Panc1 (cell line): Measurements from ENCODE around the gene CD79A. TPM values are rescaled to one million over a fixed set of nuclear protein-coding genes. Genes with fewer than 3 reads are reported as not detected.

ENCODE experiments used
- ATAC-seq: fragments of 200-7000 bp; cut with Tn5 transposase; 2 replicates; pipeline ENCODE4 v1.9.1; 2020; ENCODE audit warnings: mild to moderate bottlenecking, moderate library complexity
- BruUV-seq: library from RNA; stranded (reverse); fragments of 400-500 nt; replicated peaks from 2 replicates; lab custom pipeline; 2021; lab: Mats Ljungman, UMichigan
- CTCF ChIA-PET: fragments of 300-600 bp; sonication (Branson Sonifier 250); formaldehyde crosslinking; loops from one replicate; lab custom pipeline; 2022; ENCODE audit warnings: antibody characterized with exemption; lab: Charles Lee
- POLR2A ChIA-PET: fragments of 300-600 bp; sonication (Branson Sonifier 250); formaldehyde crosslinking; loops from one replicate; lab custom pipeline; 2022; ENCODE audit warnings: antibody characterized with exemption; lab: Charles Lee
- DNase-seq: peaks from one replicate; pipeline ENCODE4 v3.0.0-alpha.2; 2010; ENCODE audit warnings: low read depth, low spot score
- H3K27ac ChIP-seq: 2 replicates; pipeline ENCODE4 v1.5.1; 2011; ENCODE audit warnings: mild to moderate bottlenecking, low read length, inconsistent platforms
- H3K27me3 ChIP-seq: fragments of 200-500 bp; sonication (Bioruptor generic); 2 replicates; pipeline ENCODE4 v1.6.0; 2014; ENCODE audit warnings: low read length, inconsistent platforms; ENCODE audit not compliant: control insufficient read depth, insufficient read depth
- H3K36me3 ChIP-seq: fragments of 200-500 bp; sonication (Bioruptor generic); 2 replicates; pipeline ENCODE4 v1.5.1; 2014; ENCODE audit warnings: inconsistent platforms, mild to moderate bottlenecking, low read length, moderate library complexity; ENCODE audit not compliant: control insufficient read depth, insufficient read depth
- H3K4me1 ChIP-seq: 2 replicates; pipeline ENCODE4 v1.5.1; 2011; ENCODE audit warnings: inconsistent platforms, mild to moderate bottlenecking, low read length, moderate library complexity; ENCODE audit not compliant: control insufficient read depth, insufficient read depth
- H3K4me3 ChIP-seq, 2 experiments: 2 replicates each; pipeline ENCODE4 v1.5.1; 2011 to 2012; ENCODE audit warnings: low read depth in 2 of 2, low read length in 2 of 2, mild to moderate bottlenecking in 2 of 2, inconsistent platforms in 1 of 2, moderate library complexity in 1 of 2
- H3K9me3 ChIP-seq: fragments of 200-500 bp; sonication (Bioruptor generic); 2 replicates; pipeline ENCODE4 v1.5.1; 2014; ENCODE audit warnings: low read depth, mild to moderate bottlenecking, inconsistent platforms, low read length, moderate library complexity; ENCODE audit not compliant: control insufficient read depth, insufficient read depth
- CTCF ChIP-seq: fragments of 450-650 bp; IDR thresholded peaks from 2 replicates; pipeline ENCODE4 v1.5.1; 2017; ENCODE audit warnings: mild to moderate bottlenecking
- POLR2AphosphoS5 ChIP-seq: IDR thresholded peaks from 2 replicates; pipeline ENCODE4 v1.6.1; 2012; ENCODE audit warnings: mild to moderate bottlenecking, low read depth, low read length, moderate library complexity
- REST ChIP-seq, 2 experiments: IDR thresholded peaks; 2 replicates each; pipeline ENCODE4 v1.6.1; 2011 to 2012; ENCODE audit warnings: low read depth in 2 of 2, control low read depth in 1 of 2, low read length in 1 of 2, mild to moderate bottlenecking in 1 of 2, moderate library complexity in 1 of 2; ENCODE audit not compliant: insufficient read depth in 1 of 2
- SIN3A ChIP-seq: IDR thresholded peaks from 2 replicates; pipeline ENCODE4 v1.6.1; 2012; ENCODE audit warnings: low read depth, mild to moderate bottlenecking, low read length, moderate library complexity, borderline replicate concordance; ENCODE audit not compliant: insufficient read depth
- TCF7L2 ChIP-seq: IDR thresholded peaks from 2 replicates; pipeline ENCODE4 v1.6.1; 2011; ENCODE audit warnings: mild to moderate bottlenecking, low read depth, low read length, inconsistent platforms
- in situ Hi-C: cut with HindIII; loops from 2 replicates; pipeline ENCODE4 v1.10.0; 2016; ENCODE audit warnings: low sequenced_read_pairs, low pct_unique_long_range_greater_than_20kb
- intact Hi-C: fragments of 100-400 bp; cut with micrococcal nuclease; formaldehyde crosslinking; loops from one replicate; pipeline ENCODE4 v1.10.0; 2022; ENCODE audit not compliant: unreplicated experiment
- total RNA-seq: library from RNA; stranded (reverse); gene quantifications from one replicate; pipeline ENCODE4 v1.2.1, GENCODE V29; 2021; ENCODE audit not compliant: unreplicated experiment

The CD79A gene
- total RNA-seq, 1 experiment from 2014 or later = 0.59 TPM

- ATAC-seq = no peak
- 0 out of 2 replicates have a peak, but pooled peaks have one; percentile 26 for TF ChIP-seq SIN3A
- no peak for TF ChIP-seq REST (IDR thresholded peaks at IDR 0.05; ENCODE audit: insufficient read depth in 1 of 2, low read depth in 2 of 2, low read length in 1 of 2)
- no peak for TF ChIP-seq CTCF
- no peak for TF ChIP-seq POLR2AphosphoS5
- no peak for TF ChIP-seq TCF7L2
- ChIA-PET CTCF (interaction anchor here (0.5 kb wide), 1 partner anchor 82 kb away, joined by 7 read pairs; no protein-coding TSS in a partner anchor), POLR2A (interaction anchor here (0.5 to 1.4 kb wide), 3 partner anchors 10 to 81 kb away, joined by 3 to 8 read pairs (median 4); no protein-coding TSS in a partner anchor)
- no peak for DNase-seq
- no peaks in the 10 kb centered on the region for H3K27me3 ChIP-seq
- peaks cover 30% of the 10 kb centered on the region for H3K36me3 ChIP-seq
- in situ Hi-C loops (no loop called here), intact Hi-C loops (no loop called here)
- H3K9me3 ChIP-seq = no peaks in the 10 kb centered on the region
- peak overlapping the region; percentile 94 for H3K4me3 ChIP-seq
- peak overlapping the region; percentile 94 for H3K27ac ChIP-seq
- BruUV-seq = no TSS peak
- H3K4me1 ChIP-seq = peaks cover 28% of the 10 kb centered on the region
Observed at GRCh38 chr19:41860419-41861115, 16.5 kb upstream of the CD79A start.

- Histone ChIP-seq H3K9me3 (no peaks in the 10 kb centered on the region), H3K36me3 (peaks cover 30% of the 10 kb centered on the region), H3K27ac (peak overlapping the region; percentile 94), H3K4me1 (peaks cover 28% of the 10 kb centered on the region), H3K4me3 (peak overlapping the region; percentile 94), H3K27me3 (no peaks in the 10 kb centered on the region)
- DNase-seq = no peak
- CTCF ChIA-PET = no interaction called here
- TF ChIP-seq CTCF (no peak), SIN3A (no peak), POLR2AphosphoS5 (no peak), REST (IDR thresholded peaks at IDR 0.05; ENCODE audit: insufficient read depth in 1 of 2, low read depth in 2 of 2, low read length in 1 of 2) (no peak), TCF7L2 (no peak)
- in situ Hi-C loops = no loop called here
- BruUV-seq = no TSS peak
- no peak for ATAC-seq
- intact Hi-C loops = no loop called here
- POLR2A ChIA-PET = interaction anchor here (0.5 to 1.4 kb wide), 2 partner anchors 9 to 19 kb away, joined by 4 to 8 read pairs; no protein-coding TSS in a partner anchor
Observed at GRCh38 chr19:41861116-41861768, 15.8 kb upstream of the CD79A start.
